HG03565 (cell line): ENCODE measurements around the gene PTGDR2.
"Not testable (repeated sequence)": the region's sequence is repeated elsewhere in the genome, so short reads cannot be mapped to it uniquely, and the experiment has no call there.

Experiments used
- ATAC-seq: cut with Tn5 transposase; IDR thresholded peaks from one replicate; pipeline ENCODE4 v1.9.1; 2021; ENCODE audit warnings: mild to moderate bottlenecking, moderate library complexity; ENCODE audit not compliant: unreplicated experiment

The PTGDR2 gene

DNA sequence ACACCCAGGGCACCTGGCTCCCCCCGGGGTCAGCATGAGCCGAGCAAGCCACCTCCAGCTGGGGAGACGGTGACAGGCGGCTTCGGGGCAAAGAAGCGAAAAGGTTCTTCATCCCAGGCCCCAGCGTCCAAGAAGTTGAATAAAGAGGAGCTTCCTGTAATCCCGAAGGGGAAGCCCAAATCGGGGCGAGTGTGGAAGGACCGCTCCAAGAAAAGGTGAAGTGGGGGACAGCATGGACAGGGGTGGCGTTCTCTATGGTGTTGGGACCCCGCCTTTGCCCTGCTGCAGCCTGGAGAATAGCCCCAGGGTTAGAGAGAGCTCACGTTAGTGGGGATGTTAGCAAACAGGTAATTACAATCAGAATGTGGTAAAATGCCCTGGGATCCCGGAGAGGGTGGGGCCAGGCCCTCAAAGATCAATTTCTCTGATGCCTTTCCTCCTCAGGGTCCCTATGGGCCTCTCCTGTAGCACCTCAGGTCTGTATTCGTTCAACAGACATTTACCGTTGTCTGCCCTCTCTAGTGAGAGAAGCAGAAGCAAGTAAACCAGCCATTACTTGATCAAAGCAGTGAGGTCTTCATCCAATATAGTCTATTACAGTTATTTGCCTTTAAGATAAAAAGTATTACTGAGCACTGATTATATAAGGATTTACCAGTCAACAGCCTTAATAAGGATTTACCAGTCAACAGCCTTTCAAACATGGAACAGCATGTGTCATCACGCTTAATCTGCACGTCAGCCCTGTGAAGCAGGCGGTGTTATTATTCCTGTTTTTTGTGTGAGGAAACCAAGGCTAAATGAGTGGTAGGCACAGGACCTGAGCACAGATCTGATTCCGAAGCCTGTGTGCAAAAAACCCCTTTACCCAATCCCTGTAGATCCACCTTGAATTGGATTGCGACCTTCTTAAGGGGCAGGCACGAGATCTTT, 12.8 kb downstream of the PTGDR2 start:
- ATAC-seq, result no peak

DNA sequence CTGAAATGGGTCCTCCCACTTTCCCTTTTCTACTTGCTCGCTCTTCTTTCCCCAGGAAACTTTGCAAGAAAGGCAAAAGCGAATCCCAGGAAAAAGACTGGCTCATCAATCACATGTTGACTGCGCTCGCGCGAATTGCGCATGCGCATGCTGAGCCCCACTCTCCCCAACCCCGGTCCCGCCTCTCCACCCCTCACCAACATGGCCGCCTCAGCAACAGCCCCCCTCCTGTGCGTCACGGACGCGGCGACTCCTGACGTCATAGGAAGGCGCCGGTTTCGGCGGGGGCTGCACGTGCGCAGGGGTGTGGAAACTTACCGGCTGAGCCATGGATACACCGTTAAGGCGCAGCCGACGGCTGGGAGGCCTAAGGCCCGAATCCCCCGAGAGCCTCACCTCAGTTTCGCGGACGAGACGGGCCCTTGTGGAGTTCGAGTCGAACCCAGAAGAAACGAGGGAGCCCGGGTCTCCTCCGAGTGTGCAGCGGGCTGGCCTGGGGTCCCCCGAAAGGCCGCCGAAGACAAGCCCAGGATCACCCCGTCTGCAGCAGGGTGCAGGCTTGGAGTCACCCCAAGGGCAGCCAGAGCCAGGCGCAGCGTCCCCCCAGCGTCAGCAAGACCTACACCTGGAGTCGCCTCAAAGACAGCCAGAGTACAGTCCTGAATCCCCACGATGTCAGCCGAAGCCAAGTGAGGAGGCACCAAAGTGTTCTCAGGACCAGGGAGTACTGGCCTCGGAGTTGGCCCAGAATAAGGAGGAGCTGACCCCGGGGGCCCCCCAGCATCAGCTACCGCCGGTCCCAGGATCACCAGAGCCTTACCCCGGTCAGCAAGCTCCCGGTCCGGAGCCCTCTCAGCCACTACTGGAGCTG, 13.7 kb downstream of the PTGDR2 start, which contains the start of gene CCDC86:
Gene CCDC86 (plus strand): TSS at position 317 of the 871 bp plus-strand sequence. CDS start 12 bp downstream, at position 329.
- ATAC-seq, result peak; percentile 51

DNA sequence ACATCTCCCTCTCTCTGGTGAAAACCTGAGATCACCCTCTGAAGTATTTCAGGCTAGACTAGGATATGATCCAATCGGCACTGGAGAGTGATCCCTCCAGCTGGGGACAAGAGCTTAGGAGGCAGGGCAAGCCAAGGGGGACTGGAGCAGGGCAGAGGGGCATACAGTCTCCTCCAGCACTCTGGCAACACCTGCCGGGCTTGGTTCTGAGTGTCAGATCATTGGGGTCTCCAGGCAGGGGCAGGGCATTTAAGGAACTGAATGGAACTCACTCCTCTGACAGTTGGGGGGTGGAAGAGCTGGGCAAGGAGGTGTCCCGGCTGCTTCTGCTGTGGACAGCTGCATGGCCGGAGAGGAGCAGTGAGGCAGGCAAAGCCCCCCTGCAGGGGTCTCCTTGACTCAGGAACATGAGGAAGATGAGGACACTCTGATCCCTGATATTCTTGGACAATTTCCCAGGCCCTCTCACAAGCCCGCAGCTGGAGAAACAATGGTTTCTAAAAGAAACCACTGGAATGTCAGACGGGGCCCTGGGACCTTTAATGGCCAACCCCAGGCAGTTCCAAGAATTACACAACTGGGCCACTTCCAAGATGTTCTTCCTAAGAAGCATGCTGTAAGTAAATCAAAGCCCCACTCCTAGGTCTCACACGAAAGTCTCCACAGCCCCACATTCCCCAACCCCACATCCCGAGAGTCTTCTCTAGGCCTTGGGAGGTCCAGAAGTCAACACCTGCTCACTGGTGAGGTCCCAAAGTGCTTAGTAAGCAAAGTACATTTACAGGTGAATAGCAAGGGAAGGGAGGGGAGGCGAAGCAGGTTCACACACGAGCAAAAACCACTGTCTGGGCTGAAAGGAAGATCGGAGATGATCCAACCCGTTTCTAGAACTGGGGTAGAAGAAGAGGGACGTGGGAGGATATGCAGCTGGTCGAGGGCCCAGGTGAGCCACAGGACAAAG, 15.0 kb downstream of the PTGDR2 start:
- no peak for ATAC-seq

DNA sequence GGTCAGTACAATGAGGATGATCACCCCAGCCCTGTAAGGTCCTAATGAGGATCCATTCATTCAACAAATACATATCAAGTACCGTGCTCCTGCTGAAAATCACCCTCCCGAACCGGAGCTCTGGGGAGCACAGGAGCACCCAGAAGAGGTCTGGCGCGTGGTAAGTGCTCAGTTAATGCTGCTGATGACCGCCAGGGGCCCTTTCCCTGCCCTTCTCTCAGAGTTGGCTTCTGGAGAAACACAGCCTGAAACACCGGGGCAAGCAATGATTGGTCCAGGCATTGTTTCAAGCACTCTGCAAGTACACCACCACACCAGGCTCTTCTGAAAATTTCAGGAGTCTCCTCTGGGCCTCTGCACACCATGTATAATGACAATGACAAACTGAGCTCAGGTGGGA, 17.6 kb downstream of the PTGDR2 start:
- no peak for ATAC-seq

DNA sequence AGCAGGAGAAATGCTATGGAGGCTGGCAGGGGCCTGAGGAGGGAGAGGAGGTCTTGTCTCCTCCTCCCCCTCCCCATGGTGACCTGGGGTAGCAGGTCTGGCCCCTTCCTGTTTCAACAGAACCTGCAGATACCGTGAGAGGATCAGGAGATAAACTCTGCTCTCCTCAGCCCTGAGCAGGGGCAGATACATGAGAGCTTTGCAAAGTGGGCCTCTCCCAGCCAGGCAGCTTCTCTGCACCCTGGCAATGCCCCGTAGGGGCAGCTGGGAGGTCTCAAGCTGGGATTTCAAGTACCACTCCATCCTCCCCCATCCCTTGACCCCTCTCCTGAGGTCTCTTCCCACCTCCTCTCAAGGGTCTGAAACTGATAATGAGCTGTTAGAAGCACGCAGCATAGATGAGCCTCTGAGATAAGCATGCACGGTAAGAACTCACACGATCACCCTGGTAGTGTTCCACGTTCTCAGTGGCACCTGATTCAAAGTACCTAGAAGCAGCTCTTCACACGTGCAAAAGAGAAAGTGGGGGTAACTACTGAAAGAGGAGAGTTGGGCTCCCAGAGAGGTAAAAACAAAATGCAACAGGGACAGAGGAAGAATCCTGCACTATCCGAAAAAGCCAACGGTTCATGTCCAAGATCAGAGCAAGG, 18.8 kb downstream of the PTGDR2 start:
- ATAC-seq, result no peak

DNA sequence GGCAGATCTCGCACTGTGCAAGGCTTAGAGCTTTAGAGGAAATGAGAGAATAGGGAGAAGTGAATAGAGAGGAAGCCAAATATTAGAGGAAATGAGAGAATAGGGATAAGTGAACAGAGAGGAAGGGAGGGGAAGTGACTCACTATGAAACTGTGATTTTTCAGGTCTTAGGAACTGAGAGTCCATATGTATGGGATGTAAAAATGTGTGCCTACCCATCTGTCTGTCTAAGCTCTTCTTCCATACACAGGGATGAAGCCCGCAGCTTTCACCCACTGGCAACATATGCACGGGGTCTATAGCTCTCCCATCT, 20.3 kb downstream of the PTGDR2 start:
- no peak for ATAC-seq

DNA sequence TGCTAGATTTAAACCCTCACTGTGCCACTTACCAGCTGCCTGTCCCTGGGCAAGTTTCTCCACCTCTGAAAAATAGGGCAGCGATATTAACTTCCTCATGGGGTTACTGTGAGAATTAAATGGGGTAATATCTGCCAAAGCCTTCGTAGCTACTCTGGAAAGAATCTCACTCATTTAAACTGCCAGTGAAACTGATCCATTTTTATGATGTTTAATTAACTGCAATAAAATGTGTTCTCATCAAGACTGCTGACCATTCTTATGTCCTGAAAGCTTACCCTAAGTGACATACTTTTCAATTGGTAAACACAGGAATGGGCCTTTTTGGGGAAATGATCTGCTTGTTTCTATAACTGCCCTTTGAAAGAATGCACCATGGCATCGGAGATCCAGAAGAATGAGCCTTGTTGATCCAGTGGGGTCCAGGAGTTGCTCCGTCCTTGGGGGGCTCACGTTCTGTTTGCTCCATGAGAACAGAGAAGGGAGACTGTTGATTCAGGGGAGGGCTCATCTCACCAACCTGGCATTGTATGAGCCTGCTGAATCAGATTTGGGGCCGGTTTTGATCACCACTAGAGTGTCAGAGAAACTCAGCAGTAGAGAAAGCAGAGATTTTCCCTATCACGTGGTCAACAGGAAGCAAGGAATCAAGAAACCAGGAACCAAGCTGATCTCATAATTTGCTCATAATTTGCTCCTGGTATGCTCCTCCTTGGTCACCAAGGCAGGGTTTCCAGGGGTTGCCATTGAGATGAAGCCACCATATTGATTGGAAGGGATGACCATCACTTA, 20.8 kb downstream of the PTGDR2 start:
- no peak for ATAC-seq

DNA sequence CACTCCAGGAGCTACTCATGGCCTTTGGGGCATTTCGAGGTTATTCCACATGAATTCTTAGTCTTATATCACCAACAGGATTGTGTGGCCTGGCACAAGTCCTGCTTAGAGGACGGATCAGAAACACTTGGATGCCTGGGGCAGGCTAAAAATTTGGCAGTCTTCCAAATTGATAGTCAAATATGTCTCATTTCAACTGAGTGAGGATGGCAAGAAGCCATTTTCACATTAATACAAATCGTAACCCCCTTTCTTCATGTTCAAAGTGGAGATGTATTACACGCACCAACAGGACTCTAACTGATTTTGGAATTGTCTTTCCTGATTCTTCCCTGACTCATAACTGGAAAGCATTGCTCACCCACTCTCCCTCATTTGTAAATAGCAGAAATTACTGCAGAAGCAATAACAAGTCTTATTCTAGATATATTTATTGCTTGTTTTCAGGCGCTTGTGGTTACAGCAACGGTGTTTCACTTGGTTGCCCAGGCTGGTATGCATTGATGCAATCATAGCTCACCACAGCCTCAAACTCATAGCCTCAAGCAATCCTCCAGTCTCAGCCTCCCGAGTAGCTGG, 24.2 kb downstream of the PTGDR2 start:
- no peak for ATAC-seq

DNA sequence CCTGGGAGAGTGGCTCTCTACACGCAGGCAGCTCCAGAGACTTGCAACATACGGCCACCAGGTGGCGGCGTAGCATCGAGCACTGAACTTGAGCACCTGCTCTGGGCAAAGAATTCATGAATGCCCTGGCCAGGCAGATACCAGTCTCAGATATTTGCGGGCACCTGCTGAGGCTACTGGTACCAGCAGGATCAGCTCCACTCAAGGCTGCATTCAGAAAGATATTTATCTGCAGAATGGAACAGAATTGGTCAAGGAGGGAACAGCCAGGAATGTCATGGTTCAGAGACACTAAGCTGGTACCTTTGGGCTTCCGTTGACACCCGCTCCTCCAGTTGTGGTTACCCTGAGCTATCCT, 24.6 kb downstream of the PTGDR2 start:
- peak; percentile 73 for ATAC-seq

DNA sequence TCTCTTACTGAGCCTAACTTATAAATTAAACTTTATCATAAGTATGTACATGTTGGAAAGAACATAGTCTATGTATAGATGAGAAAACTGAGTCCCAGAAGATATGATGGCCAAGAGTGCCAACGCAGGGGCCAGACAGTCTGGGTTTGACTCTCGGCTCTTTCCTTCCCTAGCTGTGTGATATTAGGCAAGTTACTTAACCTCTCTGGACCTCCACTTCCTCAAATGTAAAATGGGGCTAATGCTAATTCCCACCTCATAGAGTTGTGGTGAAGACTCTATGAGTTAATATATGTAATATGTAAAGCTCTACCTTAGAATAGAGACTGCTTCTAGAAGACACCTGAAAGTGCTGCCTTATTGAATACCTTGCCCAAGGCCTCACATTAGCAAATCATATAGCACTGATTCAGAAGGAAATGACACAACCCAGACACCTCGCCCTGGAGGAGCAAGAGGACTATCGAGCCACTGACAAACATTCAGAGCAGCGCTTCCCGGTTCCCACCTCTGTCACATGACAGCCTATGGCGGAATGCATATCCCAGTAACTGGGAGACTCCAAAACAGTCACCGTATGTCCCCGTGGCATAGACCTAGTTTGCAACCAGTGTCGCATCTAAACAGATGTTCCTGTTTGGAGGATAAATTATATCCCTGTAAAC, 25.1 kb downstream of the PTGDR2 start:
- ATAC-seq, result no peak

DNA sequence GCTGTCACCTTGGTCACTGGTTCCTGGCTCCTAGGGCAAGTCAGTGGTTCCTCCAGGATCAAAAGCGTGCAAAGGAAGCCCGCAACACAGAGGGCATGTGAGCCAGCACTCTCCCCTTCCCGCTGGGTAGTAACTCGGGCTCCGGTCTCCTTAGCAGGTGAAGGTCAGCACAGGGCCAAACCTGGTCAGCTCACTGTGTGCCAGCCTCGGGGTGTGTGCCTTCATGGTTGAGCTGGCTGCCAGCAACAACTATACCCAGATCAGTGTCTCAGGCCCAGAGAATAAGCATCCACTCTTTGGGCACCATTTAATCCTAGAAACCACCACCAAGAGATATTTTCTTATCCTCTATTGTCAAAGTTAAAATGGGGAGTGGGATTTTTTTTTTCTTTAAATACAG, 30.0 kb downstream of the PTGDR2 start:
- no peak for ATAC-seq

DNA sequence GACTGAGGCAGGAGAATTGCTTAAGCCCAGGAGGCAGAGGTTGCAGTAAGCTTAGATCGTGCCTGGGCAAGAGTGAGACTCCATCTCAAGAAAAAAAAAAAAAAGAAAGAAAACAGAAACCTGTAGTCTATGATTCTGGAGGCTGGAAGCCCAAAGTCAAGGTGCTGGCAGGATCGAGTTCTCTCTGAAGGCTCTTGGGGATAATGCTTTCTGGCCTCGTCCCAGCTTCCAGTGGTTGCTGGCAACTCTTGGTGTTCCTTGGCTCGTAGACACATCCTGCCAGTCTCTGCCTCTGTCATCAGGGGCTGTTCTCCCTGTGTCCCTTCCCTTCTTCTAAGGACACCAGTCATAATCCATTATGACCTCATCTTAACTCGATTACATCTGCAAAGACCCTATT, 30.6 kb downstream of the PTGDR2 start:
- no peak for ATAC-seq

DNA sequence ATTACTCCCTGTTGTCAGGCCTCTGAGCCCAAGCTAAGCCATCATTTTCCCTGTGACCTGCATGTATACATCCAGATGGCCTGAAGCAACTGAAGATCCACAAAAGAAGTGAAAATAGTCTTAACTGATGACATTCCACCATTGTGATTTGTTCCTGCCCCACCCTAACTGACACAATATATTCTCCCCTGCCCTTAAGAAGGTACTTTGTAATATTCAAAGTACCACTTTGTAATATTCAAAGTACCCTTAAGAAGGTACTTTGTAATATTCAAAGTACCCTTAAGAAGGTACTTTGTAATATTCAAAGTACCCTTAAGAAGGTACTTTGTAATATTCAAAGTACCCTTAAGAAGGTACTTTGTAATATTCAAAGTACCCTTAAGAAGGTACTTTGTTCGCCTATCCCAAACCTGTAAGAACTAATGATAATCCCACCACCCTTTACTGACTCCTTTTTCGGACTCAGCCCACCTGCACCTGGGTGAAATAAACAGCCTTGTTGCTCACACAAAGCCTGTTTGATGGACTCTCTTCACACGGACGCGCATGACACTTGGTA, 31.9 kb downstream of the PTGDR2 start:
- not testable (repeated sequence) for ATAC-seq

DNA sequence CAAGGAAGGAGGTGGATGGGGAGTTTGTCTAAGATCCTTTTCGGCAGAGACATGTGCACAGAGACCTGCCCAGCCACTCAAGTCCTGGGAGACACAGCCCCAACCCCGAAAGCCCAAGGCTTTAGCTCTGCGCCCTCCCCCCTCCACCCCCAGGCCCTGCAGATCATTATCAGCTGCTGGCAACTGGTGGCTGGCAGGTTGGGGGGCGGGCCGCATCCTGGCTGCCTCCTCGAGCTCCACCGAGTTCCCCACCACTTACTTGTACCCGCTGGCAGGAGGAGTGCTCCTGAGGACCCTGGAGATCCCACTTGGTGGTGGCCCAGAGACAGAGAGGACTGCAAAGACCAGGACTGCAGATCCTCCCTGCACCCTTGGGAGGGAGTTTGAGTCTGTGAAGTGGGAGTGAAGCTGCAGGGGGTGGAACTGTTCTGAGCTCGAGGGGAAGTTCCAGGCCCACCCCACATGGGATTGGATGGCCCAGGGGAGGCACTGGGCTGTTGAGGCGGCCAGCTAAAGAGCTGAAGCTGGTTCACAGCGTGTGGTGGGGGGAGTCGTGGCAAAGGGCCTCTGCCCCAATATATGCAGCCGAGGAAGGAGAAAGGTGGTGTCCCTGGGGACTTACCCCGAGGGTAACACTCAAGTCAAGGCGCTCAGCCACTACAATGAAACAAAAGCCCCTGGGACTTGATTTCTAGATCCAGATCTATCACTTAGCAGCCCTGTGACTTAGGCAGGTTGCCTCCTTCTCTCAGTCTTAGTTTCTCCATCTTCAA, 33.7 kb downstream of the PTGDR2 start:
- no peak for ATAC-seq

DNA sequence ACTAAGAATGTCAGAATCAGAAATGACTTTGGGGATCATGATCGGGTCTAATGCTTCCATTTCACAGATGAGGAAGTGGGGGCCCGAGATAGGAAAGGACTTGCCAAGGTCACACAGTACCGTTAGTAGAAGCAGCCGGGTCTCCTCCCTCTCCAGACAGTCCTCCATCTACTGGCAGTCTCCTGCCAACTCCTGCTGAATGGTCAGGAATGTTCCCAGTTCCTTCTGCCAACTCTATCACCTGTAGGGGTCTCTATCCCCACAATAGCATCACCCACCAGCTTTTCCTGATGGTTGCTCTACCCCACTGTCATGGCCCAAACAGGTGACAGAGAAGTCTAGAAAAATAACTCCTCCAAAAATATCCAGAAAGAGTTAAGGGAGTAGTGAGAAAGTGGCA, 37.7 kb downstream of the PTGDR2 start:
- ATAC-seq, result no peak

DNA sequence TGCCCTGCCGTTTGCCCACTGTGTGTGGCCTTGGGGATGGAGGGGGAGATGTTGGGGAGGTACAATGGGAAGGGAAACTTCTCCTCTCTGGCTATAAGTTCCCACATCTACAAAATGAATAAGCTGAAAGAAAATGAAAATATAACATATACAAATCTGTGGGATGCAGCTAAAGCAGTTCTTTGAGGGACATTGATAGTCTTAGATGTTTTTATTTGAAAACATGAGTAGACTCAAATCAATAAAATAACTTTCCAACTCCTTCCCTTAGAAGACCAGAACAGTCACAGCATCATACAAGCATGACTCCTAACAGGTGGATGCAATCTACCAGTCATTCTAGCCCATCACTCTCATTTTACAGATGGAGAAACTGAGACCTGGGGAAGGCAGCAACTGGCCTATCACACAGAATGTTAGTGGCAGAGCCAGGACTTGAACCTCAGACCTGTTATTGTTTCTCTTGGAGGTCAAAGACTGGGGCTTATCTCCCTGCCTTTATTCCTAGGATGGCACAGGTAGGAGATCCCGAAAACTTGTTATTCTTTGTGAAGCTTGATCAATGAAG, 39.1 kb downstream of the PTGDR2 start:
- ATAC-seq, result no peak

DNA sequence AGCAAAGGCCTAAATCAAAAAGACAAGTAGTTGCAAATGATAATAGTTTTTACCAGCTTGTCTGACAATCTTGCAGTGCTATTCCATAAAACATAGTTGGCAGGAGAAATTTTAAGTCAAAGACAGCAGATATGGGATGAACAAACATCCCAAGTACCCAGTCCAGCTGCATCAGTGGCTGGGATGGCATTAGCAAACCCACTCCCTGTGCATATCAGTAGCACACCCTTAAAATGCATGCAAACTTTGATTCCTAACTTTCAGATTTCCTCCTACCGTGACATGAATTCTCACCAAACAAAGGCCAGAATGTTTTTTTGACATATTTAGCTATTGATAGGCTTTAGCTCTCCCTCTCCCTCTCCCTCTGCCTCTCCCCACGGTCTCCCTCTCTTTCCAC, 41.6 kb downstream of the PTGDR2 start:
- ATAC-seq, result no peak
